NCI-H82 treated with DMSO at 0.1 percent for 48 hours (cell line): ENCODE measurements around the gene CA5A.

Source experiments
- DNase-seq: peaks from one replicate; lab custom pipeline; 2025; ENCODE audit not compliant: unreplicated experiment; lab: John Stamatoyannopoulos, UW

The CA5A gene

DNA sequence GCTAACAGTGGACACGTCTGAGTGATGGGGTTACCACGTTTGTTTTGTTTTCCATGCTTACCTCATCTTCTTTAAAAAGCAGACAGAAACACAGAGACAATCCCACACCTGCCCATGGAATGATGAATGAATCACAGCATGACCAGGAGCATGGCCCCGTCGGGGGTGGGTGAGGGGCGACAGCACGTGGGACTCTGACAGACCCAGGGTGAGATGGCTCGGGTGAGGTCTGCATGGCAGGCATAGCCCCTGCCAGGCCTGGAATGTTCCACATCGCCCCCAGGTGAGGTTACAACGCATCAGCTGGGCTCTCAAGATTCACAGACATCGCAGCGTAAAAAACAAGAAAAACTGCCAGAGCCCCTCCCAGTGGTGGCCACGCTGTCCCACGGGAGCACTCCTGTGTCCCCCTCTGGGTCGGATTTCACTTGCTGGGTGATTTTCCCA lies 85.2 kb downstream of the CA5A start:
- DNase-seq: no peak

DNA sequence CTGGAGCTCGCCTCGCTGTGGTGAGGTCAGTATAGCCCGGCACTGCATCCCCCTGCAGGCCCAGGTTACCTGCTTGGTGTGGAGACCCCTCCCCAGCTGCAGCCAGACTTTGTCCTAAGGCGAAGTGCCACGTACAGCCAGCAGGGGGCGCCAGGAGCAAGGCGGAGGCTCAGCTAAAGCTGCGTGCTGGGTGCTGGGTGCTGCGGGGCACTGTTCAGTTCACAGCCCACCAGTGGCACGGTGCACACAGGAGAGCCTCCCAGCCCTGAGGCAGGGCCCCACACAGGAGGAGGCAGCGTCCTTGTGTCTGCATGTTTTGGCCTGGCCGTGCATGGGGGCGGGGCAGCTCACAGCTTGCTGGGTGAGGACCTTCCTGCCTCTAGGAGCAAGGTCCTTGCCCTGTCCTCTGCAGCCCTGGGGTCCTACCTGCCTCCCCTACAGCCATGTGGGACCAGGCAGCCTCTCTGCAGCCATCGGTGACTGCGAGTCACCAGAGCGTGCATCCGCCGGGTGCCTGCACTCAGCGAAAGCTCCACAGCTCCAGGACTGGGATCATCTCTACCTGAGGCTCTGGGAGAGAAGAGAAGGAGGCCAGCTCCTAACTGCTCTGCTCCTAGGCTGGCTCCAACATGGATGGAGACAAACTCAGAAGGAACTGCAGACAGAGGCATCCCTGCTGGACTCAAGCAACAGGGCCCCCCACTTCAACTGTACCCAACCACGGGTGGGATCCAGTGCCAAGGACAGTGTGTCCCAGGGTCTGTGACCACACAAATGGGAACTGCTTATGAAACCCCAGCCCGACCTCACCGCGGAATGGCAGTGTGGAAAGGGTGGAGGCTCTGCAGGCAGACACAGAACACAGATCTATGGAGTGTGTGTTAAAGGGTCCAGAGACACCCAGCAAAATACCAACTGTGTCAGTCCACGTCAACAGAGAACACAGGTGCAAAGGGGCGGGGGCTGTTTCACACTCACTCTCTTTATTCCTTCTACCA lies 86.0 kb downstream of the CA5A start:
- peak; percentile 6 for DNase-seq

DNA sequence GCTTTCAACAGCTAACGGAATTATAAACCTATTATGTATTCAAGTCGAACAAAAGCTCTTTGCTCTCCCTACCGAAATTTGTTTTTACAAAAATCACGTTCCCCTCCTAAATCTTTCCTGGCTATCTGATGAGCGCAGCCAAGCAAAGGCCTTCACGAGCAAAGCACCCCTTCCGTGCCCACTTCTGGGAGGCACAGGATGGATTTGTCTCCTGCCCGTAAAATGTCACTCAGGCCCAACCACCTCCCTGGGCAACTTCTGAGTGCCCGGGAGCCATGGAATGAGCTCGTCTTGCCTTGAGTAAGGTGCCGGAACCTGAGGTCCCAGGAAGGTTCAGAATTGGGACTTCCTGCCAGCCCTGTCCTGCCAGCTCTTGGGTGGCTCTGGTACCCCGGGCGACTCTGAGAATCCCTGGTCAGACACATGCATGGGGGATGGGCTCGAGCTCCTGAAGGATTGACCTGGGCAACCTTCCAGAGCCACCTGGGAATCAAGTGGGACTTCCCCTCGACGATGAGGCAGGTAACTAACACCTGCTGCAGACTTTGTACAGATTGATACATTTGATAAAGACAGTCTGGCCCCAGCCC lies 86.8 kb downstream of the CA5A start:
- DNase-seq: no peak

DNA sequence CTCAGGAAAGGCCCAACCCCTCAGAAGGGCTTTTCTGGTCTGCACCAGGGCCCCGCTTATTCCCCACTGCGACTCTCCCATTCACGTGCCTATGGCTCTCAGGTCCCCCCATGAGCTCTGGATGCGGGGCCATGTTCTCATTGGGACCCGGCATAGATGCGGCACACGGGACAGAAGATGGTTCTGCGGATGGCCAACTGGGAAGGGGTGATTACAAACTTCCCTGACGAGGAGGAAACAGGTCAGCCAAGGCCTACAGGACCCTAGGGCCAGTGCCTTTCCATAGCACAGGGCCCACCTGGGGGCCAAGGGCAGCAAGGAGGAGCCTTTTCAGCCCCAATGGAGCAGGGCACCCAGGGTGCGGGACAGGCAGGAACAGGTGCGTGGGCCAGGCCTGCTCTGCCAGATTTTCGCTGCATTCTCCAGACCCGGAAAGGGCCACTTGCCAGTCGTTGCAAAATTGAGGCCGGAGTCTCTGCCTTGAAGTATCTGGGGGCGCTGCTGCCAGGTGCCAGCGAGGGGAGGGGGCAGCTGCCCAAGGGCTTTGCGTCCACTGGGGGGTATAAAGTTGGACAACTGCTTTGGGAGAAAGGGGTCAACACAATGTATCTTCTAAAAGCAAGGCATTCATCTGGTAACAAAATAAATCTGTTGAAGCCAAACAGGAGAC lies 87.5 kb downstream of the CA5A start:
- no peak for DNase-seq

DNA sequence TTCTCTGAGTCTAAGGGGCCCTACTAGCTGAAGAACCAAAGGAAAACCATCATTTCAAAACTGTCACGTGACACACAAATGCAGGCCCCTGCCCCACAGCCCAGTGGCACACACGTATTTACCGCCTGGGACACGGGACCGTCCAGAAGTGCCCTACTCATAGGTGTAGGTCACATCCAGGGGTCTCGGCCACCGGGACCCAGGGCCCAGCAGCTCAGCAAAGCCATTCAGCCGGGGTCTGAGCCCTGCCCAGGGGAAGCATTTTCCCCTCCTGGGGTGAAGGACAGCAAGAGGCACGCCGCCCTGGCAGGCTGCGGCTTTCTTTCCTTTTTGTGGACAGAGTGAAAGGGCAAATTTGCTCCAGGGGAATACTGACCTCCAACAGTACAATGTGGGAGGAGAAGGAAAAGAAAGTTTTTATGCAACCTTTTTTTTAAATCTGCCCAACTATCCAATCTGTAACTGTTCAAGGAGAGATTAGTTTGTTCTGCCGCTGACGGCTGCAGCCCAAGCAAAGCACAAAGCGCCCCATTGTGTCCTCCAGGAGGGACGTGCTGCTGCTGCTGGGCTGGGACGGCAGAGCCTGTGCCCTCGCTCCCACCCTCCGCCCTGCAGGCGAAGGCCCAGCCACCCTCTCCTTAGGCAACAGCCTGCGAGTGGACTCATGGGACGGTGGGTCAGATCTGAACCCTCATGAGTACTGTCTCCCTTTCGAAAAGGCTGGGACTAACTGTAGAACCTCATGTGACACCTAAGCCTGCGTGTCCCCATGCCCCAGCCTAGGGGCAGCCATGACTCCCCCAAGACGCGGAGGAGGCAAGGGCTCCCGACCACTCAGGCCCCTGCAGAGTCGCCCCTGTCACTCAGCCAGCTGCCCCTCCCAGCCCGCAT lies 88.3 kb downstream of the CA5A start:
- no peak for DNase-seq

DNA sequence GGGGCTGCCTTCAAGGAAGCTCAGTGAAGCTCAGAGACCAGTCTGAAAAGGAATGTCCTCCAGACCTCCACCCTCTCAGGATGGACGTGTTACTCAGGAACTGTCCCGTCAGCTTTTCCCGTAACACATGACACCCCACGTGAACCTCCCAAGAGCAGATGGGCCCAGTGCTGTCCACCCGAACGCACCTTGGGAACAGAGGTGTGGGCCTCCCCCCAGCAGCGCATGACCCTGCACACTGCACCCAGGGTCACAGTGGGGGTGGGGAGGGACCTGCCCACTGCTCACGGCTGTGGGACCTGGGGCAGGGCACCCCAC lies 88.9 kb downstream of the CA5A start:
- no peak for DNase-seq

DNA sequence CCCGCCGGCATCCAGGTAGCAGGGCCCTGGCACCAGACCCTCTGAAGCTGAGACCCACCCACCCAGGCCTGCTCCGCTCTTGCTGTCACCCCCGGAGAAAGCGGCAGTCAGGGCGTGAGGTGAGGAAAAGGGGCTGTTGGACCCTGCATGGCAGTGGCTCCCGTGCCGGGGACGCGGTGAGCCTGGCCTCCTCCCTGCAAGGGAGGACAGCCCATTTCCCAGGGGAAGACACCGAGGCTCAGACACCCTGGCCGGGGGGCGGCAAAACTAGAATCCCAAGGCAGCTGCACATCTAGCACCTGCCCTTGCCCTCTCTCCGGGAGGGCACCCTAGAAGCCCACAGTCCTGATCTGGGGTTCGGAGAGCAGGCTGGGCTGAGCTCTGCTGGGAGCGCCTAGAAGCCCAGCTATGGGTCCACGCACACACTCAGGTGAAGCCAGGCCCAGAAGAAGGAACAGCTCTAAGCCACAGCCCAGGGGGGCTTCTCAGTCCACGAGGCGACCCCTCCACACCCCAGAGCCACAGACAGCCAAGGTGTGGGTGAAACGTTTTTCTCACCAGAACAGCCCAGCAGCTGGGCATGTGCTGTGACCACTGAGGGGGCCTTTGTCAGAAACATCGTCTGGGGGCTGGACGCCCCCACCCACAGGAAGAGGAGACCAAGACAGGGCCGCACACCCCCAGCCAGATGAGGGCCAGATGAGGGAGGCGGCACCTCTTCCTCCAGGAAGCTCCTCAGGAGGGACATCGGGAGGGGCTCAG lies 89.4 kb downstream of the CA5A start:
- no peak for DNase-seq

DNA sequence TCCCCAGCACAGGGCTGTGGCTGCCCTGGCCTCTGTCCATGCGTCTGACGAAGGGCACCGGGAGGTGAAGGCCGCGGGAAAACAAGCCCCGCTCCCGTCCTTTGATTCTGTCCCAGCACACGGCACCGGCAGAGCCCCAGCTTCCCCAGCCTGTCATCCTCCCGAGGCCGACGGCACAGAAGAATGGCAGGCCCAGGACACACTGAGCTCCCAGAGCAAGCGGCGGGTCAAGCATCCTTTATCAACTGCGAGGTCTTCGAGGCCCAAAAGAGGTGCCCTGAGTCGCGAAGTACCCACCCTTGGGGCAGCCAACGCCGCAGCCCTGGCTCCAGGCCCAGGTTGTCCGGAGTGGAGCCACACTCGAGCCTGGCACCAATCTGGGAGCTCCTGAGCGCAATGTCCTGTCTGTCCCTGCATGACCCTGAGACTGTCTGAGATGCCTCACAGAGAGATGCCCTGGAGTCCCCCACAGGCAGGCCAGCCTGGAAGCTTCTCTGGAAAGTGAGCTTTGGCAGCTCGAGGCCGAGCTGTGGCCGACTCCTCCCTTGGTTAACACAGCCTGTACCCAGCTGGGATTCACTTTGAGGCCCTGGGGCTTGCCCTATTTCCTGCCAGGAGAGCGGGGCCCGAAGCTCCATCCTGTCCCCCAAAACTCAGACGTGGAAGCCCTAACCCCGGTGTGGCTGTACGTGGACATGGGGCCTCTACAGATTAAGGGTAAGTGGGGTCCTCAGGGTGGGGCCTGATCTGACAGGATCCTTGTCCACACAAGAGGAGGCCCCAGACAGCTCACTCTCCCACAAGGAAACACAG lies 90.3 kb downstream of the CA5A start:
- no peak for DNase-seq

DNA sequence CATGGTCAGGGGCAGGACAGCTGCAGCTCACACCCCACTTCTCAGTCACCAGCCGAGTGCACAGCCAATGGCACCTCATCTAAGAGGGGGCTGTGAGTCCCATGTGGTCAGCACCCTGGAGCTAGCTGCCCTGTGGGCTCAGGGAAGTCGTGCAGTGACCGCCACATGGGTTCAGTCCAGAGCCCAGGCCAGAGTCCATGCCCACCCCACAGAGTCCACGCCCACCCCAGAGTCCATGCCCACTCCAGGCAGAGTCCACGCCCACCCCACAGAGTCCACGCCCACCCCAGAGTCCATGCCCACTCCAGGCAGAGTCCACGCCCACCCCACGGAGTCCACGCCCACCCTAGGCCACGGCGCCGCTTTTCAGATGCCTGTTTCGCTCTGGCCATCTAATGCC lies 91.1 kb downstream of the CA5A start:
- no peak for DNase-seq

DNA sequence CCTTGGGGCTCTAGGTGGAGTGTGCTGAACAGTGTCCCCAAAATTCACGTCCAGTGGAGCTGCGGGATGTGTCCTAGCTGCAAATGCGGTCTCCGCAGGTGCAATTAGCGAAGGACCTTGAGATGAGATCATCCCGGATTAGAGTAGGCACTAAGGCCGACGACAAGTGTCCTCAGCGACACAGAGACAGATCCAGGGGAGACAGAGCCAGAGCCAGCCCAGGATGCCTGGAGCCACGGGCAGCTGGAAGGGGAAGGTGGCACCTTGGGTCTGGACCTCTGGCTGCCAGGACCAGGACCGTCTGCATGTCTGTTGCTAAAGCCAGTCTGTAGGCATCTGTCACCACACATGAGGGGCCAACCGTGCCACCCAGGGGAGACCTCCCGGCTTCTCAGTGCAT lies 91.5 kb downstream of the CA5A start:
- DNase-seq: no peak

DNA sequence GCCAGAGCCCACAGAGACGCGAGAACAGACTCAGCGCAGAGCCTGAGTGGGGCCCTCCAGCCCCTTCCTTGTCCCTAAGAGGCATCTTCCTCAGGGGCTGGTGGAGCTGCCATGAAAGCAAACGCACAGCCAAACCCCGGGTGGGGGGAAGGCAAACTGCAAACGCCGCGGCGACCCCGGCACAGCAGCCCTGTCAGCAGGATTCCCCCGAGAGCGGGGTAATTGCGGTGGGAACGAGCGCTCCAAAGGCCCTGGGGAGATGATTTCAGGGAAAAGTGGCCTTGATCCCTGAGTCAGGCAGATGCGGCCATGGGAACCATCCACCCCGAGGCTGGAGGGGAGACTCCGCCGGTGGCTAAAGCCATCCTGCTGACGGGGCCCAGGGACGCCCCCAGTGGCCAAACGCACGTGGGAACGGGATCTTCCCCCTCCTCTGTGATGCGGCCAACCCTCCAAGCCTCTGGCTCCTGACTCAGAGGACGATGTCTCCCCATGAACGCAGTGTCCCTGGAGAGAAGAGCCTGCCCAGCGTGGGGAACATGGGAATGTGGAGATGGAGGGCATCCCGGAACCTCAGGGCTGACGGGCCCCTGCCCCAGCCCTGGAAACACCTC lies 92.1 kb downstream of the CA5A start:
- DNase-seq: no peak

DNA sequence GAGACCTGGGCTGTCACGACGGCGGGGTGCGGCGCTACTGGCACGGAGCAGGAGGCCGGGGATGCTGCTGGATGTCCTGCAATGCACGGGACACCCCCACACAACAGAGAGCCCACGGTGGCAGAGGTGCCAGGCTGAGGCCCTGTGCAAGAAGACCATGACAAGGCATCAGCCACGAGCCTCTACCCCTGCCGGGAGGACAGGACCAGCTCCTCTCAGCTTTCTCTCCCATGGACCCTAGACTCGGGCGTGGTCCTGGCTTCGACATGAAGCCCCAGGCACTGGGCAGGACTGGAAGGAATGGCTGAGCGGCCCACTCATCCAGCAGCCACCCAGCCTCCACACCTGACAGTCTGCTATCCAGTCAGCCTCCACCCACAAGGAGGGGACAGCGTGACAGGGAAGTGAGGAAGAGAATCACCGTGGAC lies 92.6 kb downstream of the CA5A start:
- DNase-seq: no peak

DNA sequence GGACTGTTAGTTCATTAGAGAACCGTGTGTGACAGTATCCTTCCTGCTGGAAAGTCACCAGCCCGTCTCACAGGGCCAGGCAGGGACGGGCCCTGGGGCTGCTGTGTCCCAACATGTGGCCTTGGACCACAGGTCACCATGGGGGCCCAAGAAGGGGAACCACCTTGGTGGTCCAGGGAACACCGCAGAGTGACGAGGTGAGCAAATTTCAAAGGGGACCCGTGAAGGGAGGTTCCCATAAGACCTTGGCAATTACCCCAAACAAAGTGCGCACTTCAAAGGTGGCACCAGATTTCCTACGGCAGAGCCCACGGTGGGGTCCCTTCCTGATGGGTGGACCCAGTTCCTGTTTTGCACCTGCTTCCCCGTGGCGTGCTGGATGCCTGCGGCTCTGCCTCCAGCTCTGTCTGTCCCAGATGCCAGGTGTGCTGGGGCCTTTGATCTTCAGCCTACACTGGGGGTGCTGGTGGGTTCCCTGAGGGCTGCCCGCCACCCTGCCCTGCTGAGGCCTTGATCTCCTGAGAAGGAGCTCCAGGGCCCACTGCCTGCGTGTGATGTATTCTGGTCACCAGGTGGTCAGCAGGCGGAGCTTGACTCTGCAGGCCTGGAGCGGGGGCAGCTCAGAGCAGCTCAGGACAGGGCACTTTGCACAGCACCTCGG lies 94.0 kb downstream of the CA5A start:
- DNase-seq: no peak

DNA sequence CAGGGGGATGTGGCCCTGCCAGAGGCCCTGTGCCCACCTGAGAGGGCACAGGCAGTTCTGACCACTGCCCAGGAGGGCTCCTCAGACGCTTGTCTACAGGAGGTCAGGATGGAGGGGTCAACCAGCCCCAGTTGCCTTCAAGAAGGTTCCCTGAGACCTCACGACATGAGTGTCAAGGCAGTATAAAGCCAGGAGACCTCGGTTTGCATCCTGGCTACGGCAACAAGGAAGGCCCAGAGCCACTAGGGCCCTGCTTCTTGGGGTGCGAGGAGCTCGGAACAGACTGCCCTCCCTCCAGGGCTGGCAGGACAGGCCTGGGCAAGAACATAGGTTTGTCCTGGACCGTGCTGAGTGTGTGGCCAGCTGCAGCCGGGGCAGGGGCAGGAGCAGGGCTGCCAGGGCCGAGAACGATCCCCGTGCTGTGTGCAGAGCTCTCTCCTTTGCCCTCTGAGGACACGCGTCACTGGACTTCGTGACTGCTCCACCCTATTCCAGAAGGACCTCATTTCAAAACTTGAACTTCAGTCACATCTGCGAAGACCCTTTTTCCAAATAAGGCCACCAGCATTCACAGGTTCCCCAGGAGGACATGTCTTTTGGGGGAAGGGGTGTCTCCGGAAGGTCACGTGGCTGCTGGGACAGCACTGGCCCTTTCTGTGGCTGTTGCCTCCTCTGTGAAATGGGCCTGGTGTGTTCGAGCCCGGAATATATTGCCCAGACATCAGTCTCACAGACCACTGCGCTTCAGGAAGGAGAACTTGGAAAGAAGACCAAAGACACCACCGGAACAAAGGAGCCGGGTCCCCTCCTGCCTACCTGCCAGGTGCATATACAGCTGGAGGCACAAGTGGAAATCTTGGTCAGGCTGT lies 94.8 kb downstream of the CA5A start:
- no peak for DNase-seq

DNA sequence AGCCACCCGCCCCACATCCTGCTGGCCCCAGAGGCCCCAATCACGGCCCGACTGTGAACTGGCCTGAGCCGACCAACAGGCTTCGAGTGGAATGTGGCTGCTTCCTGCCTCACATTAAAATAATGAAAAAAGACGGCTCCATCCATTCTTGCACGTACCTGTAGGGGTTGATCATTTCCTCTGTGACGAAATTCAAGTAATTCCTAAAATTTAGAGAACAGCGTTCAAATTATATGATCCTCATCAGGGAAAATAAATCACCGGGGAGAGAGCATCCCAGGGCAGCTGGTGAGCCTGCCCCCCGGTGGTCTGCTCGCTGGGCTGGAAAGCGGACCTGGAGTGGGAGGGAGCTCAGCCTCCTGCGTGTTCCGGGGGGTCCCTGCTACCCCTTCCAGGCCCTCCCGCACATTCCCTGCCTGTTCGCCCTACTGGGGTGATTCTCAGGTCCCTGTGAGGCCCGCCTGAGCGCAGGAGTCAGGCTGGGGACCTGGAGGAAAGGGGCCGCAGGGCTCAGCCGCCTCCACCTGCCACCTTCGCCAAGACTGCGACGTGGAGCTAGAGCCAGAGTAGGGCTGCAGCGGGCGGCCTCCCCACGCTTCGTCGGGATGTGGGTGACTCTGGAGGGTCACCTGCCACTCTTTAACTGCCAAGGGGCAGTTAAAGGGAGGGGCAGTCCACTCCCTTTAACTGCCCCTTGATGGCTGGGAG lies 95.9 kb downstream of the CA5A start:
- no peak for DNase-seq

DNA sequence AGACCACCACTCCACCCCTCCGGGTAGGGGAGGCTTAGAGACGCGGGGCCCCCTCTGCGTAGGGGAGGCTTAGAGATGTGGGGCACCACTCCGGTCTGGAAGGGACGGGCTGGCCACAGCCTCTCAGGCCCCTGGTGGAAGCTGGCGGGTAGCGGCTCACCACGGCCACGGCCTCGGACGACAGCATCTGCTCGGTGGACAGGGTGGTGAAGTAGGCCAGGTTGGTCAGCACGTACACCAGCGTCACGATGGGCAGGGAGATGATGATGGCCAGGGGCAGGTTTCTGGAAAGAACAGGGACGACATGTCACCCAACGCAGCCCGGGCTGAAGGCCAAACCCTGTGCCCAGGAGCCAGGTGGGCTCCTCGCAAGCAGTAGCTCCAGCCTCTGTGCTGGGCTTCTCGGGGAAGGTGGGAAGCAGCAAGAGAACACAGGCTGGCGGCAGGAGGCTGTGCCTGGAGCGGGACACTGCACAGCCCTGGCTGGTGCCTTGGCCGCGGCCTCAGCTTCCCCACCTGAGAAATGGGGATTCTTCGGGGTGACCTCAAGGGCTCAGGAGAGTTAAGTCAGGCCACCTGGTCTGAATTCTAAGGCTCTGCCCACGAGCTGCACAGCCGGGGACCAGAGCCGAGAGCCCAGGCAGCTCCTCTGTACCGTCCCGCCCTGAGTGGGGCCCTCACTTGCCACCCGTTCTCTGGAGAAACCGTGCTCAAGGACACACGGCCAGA lies 96.6 kb downstream of the CA5A start:
- DNase-seq: no peak
